Limb (tissue), 2 donors: ENCODE measurements around the gene SPAG16.

Experiments
- DNase-seq, 2 donors: peaks; one replicate each; pipeline ENCODE4 v3.0.0-alpha.2; 2016; ENCODE audit errors: extremely low spot score in 2 of 2

SPAG16 gene

DNA sequence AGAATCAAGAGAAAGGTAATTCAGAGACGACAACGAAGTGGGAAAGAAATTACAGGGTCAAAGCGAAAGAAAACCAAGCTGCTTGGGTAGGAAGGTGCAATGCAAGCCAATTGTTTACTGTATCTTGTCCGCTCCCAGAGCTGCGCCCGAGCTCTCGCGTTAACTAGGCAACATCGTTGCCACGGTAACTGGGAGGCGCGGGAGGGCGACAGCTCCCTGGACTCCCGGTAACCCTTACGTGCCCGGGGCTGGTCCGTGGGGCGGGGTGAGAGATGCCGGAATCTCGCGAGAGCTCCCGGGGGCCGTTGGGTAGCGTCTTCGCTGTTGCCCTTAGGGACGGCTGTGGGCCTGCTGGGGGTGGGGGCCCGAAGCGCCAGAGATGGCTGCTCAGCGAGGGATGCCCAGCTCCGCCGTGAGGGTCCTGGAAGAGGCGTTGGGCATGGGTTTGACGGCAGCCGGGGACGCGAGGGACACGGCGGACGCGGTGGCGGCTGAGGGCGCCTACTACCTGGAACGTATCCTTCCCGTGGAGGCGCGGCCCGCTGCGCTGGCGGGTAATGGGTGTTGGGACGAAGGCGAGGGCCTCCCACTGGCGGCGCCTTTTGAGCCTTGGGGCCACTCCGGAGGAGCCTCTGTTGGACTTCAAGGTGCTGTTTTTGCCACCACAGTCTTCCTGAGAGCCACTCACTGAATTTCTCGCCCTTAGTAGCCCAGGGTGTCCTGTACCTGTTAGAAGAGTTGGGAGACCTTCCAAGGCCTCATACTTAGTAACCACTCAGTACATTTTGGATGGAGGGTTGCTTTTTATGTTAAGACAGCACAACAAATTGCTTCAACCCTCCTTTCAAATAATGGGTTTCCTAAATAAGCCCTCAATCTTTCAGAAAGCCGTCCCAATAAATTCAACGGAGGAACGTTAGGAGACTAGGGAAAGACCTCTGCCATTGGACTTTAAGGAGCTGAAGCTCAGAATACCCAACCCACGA is at the start of gene SPAG16:
Gene SPAG16 (plus strand): TSS at position 360 of the 986 bp plus-strand sequence.
- peak; percentile 95 to 98 for DNase-seq

DNA sequence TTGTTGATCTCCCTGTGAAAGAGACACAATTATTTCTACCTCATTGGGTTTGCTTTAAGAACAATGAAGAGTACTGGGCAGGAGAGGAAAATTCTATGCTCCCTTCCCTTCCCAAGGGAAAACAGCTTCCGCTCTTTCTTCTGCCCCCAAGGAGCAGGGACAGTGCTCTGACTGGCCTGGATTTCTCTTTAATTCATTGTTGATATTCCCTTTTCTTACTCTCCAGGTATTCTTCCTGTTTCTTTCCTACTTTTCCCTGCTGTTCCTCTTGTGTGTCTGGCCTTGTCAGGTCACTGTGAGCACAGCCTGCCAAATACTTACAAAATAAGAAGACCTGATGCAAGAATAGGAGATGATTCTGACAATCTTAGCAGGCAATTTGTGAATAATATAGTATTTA is 49.6 kb upstream of the SPAG16 start:
- DNase-seq, result no peak

DNA sequence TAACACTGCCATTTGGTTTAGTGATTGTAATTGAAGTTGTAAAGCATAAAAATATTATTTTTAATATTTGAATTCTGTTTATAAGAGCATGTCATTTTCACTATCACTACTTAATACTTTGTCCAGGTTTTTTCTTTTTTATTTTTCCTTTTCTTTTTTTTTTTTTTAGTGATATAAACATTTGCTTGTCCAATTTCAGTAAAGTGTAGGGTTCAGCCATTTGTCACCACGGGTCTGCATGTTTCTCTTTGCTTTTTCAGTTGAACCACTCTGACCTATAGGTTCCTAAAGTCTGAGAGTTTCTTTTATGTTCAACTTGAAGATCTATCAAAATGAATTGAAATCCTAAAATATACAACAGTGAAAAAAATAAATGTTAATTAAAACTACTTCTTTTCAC is 48.5 kb upstream of the SPAG16 start:
- DNase-seq, result no peak

DNA sequence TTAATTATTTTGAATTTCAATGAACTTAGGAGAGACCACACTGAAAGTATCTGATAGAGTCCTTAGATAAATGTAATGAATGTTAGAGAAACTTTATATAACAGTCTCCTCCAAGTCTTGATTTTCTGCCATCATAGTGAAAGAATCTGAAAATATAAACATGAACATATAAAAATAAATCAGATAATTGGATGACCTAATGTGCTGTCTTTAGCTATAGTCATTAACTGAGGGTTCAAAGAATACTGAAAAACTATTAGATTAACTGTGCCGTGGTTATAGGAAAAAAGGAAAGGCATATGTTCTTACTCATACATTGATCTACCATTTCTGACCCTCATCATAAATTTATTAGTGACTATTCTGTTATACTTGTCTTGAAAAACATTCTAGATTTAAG is 47.0 kb upstream of the SPAG16 start:
- DNase-seq, result no peak

DNA sequence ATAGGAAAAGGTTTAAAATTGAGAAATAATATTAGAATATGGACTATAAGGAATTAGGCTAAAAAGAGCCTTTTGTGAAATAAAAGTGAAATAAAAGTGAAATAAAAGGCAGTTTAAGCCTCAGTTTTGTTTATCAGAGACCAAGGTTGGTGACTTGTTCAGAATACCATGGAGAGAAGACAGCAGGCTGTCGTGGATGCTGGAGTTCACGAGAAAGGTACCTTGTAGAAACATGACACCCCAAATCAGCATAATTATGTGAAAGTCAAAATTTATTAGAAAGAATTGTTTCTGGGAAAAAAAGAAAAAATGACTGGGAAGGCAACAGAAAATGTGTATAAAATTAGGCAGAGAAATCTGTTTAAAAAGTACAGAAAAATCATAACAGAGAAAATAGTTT is 46.5 kb upstream of the SPAG16 start:
- DNase-seq, result no peak

DNA sequence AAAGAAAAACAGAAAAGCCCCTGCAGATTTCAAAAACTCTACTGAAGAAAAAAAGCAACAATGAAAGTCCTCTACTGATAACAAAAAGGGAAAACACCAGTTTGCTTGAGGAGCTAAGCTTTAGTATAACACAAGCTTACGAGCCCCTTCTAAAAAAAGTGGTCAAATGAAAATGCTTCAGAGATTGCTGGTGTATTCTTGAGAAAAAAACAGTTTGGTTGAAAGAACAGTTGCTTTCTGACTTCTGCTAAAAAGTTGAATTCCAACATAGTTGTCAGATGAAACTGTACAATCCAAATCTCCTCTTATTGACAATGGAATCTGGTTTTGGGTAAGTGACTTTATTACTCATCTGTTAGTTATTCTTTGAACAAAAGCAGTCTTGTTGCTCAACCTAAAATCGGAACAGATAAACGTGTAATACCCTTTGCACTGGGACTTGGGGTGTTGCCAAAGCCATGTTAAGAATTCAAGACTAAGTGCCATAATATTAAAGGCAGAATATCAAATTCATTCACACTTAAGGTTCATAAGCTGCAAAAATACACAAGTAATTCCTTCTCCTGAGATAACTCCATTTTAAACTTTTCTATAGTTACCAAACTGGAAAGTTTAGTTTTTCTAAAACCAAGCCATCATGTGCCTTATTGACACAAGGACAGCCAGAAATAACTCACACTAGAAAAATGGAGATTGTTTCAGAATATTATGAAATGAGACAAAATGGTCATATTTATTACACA is 45.3 kb upstream of the SPAG16 start:
- DNase-seq, result peak in 1 of 2 donors; percentile 53

DNA sequence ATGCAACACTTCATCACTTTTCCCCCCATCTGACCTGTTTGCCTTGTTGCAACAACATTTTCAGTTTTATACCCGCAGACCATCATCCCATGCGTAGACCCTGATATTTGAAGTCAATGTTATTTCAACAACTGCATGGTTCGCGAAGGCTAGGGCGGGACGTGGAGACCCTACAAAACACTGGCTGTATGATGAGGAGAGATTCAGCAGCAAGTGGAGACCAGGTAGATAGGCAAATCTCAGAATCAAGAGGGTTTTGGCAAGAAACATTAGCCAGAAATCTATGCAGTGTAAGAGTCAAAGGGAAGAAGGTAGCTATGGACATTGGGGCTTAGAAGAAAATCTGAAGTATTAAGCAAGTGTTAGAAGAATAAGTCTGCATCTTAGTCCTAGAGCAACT is 42.4 kb upstream of the SPAG16 start:
- no peak for DNase-seq

DNA sequence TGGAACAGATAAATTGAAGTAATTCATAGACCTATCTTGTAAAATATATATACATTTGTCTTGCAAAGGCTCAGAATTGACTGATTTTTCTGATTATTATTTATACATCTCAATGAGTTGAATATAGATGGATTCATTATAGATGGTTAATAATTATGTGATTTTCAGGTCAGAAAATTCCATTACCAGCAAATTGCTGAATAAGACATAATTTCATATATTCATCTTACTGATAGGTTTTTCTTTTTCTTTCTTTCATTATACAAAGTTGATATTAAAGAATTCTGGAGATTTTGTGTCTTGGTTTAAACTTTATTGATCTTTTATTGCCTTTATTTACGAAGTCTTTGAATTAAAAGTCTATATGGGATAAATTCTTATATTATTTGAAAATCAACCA is 41.6 kb upstream of the SPAG16 start:
- no peak for DNase-seq

DNA sequence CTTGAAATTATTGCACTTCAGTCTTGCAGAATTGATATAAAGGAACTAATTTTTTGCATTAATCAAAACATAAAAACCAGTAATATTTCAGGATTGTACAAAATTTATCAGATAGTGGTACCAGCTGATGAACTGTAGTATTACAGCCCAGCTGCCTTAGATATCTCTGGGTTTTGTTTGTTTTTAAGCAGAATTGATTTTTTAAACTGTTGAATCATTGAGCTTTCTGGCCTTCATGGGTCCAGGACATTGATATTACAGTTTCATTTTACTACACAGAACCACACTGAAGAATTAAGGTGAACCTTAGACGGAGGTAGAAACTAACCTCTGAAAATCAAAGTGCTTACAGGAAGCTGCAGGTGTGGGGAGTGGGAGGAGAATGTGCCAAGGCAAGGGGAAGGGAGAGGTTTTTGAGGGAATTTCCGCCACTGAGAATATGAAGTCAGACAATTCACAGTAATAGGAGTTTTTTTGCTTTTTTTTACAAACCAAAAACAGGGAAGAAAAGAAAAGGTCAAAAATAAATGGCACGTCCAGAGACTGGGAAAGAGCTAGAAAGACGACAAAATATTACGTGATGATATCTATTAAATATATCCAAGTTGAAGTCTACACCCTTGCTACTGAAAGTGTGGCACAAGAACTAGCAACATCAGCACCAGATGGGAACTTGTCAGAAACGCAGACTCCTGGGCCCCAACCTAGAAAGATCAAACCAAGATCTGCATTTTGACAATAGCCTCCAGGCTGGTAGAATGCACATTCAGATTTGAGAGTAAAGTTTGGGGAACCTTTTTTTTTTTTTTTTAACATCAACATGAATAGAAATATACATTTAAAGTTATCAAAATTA is 40.8 kb upstream of the SPAG16 start:
- no peak for DNase-seq

DNA sequence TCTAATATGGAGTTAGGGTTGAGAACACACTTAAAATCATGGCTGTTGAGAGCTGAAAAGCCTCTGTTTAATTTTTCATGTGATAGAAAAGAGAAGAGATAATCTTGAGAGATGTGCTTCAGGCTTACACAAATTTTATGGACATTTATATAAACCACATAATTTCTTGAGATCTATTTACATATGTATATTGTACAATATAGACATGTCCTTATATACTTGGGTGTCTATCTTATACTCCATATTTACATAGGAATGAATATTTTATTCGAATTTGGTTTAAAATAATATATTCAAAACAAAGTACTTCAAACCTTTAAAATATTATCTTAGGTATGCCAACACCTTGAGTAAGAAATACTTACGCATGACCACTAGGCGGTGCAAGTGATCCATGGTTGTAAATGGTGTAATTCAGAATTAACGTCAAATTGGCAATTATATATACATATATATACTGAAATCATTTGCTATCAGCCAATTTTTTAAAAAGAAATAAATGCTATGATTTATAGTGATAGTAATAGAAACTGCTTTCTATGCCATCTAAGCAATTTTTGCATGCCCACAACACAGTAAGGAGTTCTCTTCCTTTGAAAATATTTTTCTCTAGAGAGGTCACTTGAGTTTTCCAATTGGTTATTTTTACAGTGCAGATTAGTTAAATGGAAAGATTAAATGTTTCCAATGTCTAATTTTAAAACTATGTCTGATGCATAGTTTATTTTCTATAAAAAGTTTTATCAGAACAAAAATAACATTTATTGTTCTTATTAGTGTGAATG is 37.6 kb upstream of the SPAG16 start:
- DNase-seq, result peak; percentile 53 to 55

DNA sequence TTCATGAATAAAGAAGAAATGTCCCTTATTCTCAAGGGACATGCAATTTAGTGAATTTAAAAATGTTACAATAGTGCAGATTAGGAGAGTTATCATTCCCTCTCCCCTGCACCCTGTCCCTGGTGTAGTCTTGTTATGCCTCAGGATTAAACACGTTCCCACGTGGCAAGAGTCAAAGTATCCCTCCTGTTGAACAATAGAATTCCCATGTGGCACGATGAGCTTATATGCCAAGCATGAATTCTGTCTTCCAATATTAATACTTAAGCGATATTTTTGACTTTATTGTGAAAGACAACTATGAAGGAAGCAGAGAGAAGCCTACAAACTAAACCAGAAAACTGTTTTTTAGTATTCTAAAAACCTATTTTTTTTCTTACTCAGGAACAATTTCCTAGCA is 36.7 kb upstream of the SPAG16 start:
- no peak for DNase-seq

DNA sequence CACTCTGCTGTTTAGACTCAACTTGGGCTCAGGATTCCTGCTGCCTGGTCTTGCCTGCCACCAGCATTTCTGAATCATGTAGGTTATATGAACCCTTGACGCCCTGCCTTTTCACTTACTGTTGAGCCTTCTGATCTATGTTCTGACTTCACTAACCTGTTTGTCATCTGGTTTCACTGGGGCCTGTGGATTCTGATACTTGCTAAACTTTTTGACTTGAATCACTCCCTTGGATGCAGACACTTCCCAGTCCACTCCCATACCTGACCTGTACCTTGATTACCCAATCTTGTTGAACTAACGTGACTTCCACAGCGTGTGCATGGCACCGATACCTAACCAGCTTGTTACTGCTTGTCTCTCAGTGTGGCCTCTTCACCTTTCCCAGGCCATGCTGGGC is 35.6 kb upstream of the SPAG16 start:
- DNase-seq, result no peak

DNA sequence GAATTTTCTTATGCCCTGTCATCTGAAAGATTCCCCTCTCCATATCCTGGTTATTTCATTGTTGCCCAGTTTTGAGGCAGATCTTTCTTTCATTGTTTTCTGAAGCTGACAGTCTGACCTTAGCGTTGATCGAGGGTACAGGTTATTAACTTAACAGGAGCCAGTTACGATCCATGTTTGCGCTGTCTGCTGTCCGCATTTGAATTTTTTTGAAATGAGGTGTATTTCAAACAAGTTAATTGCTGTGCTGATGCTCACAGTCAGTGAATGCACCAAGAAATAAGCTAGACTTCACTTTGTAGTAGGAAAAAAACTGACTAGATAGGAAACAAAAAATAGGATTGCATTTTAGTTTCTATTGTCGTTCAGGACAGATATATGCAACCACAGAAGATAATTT is 34.8 kb upstream of the SPAG16 start:
- no peak for DNase-seq

DNA sequence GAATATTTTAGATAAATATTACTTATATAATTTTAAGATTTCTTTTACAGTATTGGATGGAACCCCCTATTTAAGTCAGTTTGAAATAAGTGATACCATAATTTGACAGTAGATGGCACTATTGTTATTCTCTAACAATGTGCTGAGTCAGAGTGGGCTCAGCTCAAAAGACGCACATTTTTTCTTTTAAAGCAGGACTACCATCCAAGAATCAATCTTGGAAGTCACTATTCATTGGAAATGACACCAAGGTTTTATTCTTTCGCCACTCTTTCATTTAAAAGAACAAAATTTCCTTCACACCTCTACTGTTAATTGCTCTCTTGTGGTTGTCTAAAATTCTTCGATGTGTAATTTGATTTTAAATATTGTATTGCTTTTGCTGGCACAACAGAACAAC is 32.6 kb upstream of the SPAG16 start:
- DNase-seq, result peak in 1 of 2 donors; percentile 82

DNA sequence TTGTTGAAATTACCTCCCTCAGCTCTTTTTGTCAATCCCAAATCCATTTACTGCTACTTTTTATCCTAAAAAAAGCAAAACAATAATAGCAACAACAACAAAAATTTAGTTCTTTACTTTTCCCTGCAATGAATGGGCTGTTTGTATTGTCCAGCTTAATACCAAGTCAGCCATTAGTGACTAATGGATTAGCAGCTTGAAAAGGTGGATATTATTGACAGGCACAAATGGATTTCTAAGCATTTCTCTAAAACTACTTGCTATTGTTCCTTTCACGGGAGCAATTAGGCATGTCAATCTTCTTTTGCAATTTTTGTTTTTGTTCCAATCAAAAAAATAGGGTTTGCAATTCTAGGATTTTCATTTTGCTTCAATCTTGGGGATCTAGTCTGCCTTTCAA is 32.1 kb upstream of the SPAG16 start:
- no peak for DNase-seq

DNA sequence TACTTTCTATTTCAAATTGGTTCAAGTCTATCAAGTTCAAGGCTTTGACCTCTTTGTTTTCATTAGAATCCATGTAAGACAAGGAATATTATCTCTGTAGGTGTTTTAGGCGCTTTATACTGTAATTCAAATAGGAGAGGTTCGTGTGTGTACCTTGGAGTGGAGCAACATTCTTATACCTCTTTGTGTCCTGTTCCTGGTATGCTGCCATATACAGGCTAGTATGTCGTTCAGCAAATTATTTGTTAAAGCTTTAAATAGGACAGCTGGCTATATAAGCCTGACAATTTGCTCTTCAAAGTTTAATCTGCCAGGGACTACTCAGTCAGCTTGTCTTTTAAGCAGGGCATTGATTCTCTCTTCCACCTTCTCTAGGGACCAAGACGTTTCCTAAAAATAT is 31.1 kb upstream of the SPAG16 start:
- DNase-seq, result no peak

DNA sequence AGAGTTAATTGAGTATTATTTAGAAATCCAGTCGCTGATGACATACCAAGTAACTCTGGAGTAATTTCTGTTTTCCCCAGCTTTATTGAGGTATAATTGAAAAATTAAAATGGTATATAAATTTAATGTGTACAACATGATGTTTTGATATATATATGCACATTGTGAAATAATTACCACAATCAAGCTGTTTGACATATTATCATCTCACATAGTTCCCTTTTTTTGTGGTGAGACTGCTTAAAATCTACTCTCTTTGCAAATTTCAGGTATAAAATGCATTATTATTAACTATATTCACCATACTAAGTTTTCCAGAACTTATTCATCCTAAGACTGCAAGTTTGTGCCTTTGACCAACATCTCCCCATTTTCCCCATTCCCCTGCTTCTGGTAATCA is 25.0 kb upstream of the SPAG16 start:
- DNase-seq, result no peak

DNA sequence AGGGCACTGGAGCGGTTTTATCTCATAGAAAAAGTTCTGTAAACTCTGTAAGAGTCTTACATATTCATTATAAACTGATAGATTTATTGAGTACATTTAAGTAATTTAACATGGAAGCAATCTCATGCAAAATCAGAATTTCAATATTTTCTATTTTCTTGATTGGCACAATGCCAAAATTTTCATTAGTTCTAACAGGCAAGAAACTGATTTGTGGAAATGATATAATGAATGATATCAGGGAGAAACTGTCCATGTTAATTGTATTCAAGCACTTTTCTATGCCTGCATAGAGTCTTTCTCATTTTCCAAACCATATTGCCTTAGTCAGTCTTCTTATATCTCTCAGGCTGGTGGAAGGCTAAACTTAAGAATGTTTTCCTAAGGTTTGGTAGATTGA is 23.0 kb upstream of the SPAG16 start:
- no peak for DNase-seq

DNA sequence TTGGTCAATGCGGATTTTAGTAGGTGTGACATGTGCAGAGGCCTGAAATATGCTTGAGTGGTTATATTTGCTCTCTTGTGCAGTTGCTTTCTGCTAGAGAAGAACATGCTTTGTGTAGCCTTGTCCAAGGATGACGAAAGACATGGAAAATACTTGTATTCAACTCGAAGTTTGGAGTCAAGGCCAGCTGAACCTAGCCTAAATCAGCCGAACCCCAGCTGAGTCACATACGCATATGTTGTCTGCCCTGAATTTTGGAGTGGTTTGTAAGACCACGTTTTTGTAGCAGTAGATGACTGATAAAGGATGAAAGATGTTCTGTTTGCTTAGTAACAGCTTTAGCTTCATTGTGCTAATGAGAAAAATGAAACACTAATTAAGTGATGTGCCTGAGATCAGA is 22.5 kb upstream of the SPAG16 start:
- DNase-seq, result no peak

DNA sequence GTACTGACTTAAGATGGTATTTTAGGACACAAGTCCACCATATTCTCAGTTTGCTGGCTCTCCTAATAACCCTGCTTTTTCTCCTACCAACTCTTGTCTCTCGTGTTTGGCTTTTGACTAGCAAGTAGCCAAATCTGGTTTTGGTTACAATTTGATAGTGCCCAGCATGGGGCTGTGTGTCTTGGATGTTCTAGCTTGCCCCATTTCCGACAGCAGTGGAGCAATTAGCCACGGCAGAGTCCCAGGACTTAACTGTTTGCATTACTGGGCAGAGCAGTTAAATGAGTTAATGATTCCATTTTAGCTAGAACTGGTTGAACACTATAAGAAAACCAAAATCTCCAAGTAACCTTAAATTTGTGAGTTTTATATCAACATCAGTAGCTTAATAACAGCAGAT is 18.6 kb upstream of the SPAG16 start:
- no peak for DNase-seq

DNA sequence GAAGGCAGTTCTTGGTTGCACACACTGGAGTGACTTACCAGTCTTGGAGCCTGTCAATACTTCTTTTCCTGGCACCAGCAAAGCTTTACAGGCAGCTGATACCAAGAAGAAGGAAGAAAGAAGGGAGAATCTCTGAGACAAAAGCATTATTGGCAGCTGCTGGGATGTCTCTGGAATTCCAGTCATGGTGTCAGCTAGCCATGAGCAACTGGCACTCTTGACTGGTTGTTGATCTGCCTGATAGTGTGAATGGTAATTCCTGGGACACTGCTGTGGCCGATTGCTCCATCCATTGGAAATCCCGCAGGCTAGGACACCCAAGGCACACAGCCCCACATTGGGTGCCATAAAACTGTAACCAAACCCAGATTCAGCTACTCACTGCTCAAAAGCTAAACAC is 17.8 kb upstream of the SPAG16 start:
- DNase-seq, result no peak
